Activated gamma-delta T cell treated with Interleukin-2 at 50 U/mL for 16 hours (primary cell): ENCODE data around the gene BTBD9.

Experiments used
- DNase-seq: peaks from one replicate; pipeline ENCODE4 v3.0.0-alpha.2; 2020

BTBD9 gene

GRCh38 chr6:38220069-38220723 lies 419.5 kb downstream of the BTBD9 start:
- DNase-seq = no peak

- no peak for DNase-seq
These were observed 421.5 kb downstream of the BTBD9 start for GRCh38 chr6:38218235-38218634.

GRCh38 chr6:38216451-38216850 lies 423.3 kb downstream of the BTBD9 start:
- no peak for DNase-seq

- DNase-seq = no peak
These were observed 423.9 kb downstream of the BTBD9 start for GRCh38 chr6:38215651-38216311.

GRCh38 chr6:38215225-38215624 lies 424.5 kb downstream of the BTBD9 start:
- no peak for DNase-seq

- no peak for DNase-seq
These were observed 425.6 kb downstream of the BTBD9 start for GRCh38 chr6:38214159-38214558.

- no peak for DNase-seq
These were observed 426.5 kb downstream of the BTBD9 start for GRCh38 chr6:38213251-38213658.

GRCh38 chr6:38212579-38212978 lies 427.1 kb downstream of the BTBD9 start:
- DNase-seq = no peak

GRCh38 chr6:38212116-38212515 lies 427.6 kb downstream of the BTBD9 start:
- no peak for DNase-seq

- no peak for DNase-seq
These were observed 430.1 kb downstream of the BTBD9 start for GRCh38 chr6:38209371-38210260.

GRCh38 chr6:38208028-38208427 lies 431.7 kb downstream of the BTBD9 start:
- no peak for DNase-seq

GRCh38 chr6:38207375-38207774 lies 432.4 kb downstream of the BTBD9 start:
- DNase-seq = no peak

GRCh38 chr6:38198219-38198618 lies 441.5 kb downstream of the BTBD9 start:
- no peak for DNase-seq

- no peak for DNase-seq
These were observed 444.6 kb downstream of the BTBD9 start for GRCh38 chr6:38195113-38195635.

GRCh38 chr6:38194589-38194988 lies 445.1 kb downstream of the BTBD9 start:
- DNase-seq = no peak

GRCh38 chr6:38194282-38194572 lies 445.5 kb downstream of the BTBD9 start:
- DNase-seq = no peak

- no peak for DNase-seq
These were observed 446.0 kb downstream of the BTBD9 start for GRCh38 chr6:38193481-38194281.

- no peak for DNase-seq
These were observed 446.7 kb downstream of the BTBD9 start for GRCh38 chr6:38193051-38193450.

- DNase-seq = no peak
These were observed 447.2 kb downstream of the BTBD9 start for GRCh38 chr6:38192487-38192886.

- DNase-seq = no peak
These were observed 447.7 kb downstream of the BTBD9 start for GRCh38 chr6:38192011-38192410.

- no peak for DNase-seq
These were observed 448.3 kb downstream of the BTBD9 start for GRCh38 chr6:38191418-38191817.

GRCh38 chr6:38188677-38189335 lies 450.9 kb downstream of the BTBD9 start:
- DNase-seq = no peak
